GM19099 (cell line): ENCODE data around the gene PTS.

Experiments used
- POLR2A ChIP-seq: IDR thresholded peaks from 3 replicates; pipeline ENCODE4 v1.6.1; 2011; ENCODE audit warnings: low read depth; ENCODE audit not compliant: insufficient read length; ENCODE audit errors: extremely low read depth

Gene PTS

GRCh38 chr11:112237451-112237850 is 11.2 kb downstream of the PTS start:
- TF ChIP-seq POLR2A = no peak

GRCh38 chr11:112238041-112238440 is 11.8 kb downstream of the PTS start:
- TF ChIP-seq POLR2A = no peak

GRCh38 chr11:112241486-112241885 is 15.3 kb downstream of the PTS start:
- TF ChIP-seq POLR2A = no peak

- no peak for TF ChIP-seq POLR2A
These were observed 21.0 kb downstream of the PTS start for GRCh38 chr11:112247201-112247600.

GRCh38 chr11:112248201-112248600 is 22.0 kb downstream of the PTS start:
- no peak for TF ChIP-seq POLR2A

GRCh38 chr11:112249871-112250610 is 23.8 kb downstream of the PTS start:
- no peak for TF ChIP-seq POLR2A

- TF ChIP-seq POLR2A = no peak
These were observed 27.5 kb downstream of the PTS start for GRCh38 chr11:112253605-112254242.

- no peak for TF ChIP-seq POLR2A
These were observed 29.0 kb downstream of the PTS start for GRCh38 chr11:112255067-112255720.

- no peak for TF ChIP-seq POLR2A
These were observed 34.3 kb downstream of the PTS start, which contains the start of gene PLET1 for GRCh38 chr11:112260490-112260889. TSS of gene PLET1 (minus strand) at chr11:112260860. CDS start at chr11:112260589, 271 bp downstream.

GRCh38 chr11:112265659-112266409 is 39.6 kb downstream of the PTS start:
- no peak for TF ChIP-seq POLR2A

- no peak for TF ChIP-seq POLR2A
These were observed 40.2 kb downstream of the PTS start for GRCh38 chr11:112266410-112266778.

GRCh38 chr11:112267188-112267591 is 41.0 kb downstream of the PTS start:
- no peak for TF ChIP-seq POLR2A

GRCh38 chr11:112268406-112268805 is 42.2 kb downstream of the PTS start:
- TF ChIP-seq POLR2A = no peak

GRCh38 chr11:112269139-112269538 is 42.9 kb downstream of the PTS start:
- TF ChIP-seq POLR2A = no peak

GRCh38 chr11:112270551-112271180 is 44.4 kb downstream of the PTS start:
- no peak for TF ChIP-seq POLR2A

GRCh38 chr11:112271242-112271641 is 45.0 kb downstream of the PTS start:
- no peak for TF ChIP-seq POLR2A

- no peak for TF ChIP-seq POLR2A
These were observed 46.8 kb downstream of the PTS start for GRCh38 chr11:112273066-112273465.
